H1 (cell line): ENCODE data around the gene OPCML. TPM values are rescaled to one million over a fixed set of nuclear protein-coding genes. Genes with fewer than 3 reads are reported as not detected.

ENCODE experiments used
- BRCA1 ChIP-seq: IDR thresholded peaks from 2 replicates; pipeline ENCODE4 v1.6.1; 2012; ENCODE audit warnings: low read depth, low read length, improper control_type of control experiment
- FOSL1 ChIP-seq: IDR thresholded peaks from 2 replicates; pipeline ENCODE4 v1.6.1; 2011; ENCODE audit warnings: mild to moderate bottlenecking, low read depth, low read length, moderate library complexity; ENCODE audit not compliant: insufficient read depth
- JUN ChIP-seq: IDR thresholded peaks from 2 replicates; pipeline ENCODE4 v1.6.1; 2011; ENCODE audit warnings: low read depth, mild to moderate bottlenecking, improper control_type of control experiment, low read length
- POU5F1 ChIP-seq: IDR thresholded peaks from 2 replicates; pipeline ENCODE4 v1.6.1; 2011; ENCODE audit warnings: low read depth, mild to moderate bottlenecking, low read length, moderate library complexity
- SP1 ChIP-seq: IDR thresholded peaks from 2 replicates; pipeline ENCODE4 v1.6.1; 2011; ENCODE audit warnings: low read depth, low read length
- polyA plus RNA-seq, 7 experiments: library from polyadenylated mRNA; depleted of rRNA in 3 of 7; stranded (reverse) in 5 of 7; unstranded in 2 of 7; fragments of >200 nt in 5 of 7; fragments of 200-250 nt in 2 of 7; gene quantifications; 1 replicate in 5 of 7; 2 replicates in 1 of 7; 4 replicates in 1 of 7; pipeline versions ENCODE4 v1.2.1 to v1.2.3, GENCODE V29; 2011 to 2013; ENCODE audit warnings: missing spikeins in 2 of 7, mixed read lengths in 2 of 7
- total RNA-seq: library from RNA; stranded (reverse); fragmentation: NEBNext Ultra II Directional; extraction: Animal tissue kit (Norgen Biotek cat#: 25700); gene quantifications from 2 replicates; pipeline ENCODE4 v1.2.1, GENCODE V29; 2021

The OPCML gene
- total and polyA plus RNA-seq, 2 of the 8 experiments (the other 6 are each of a cell fraction or from before 2014, with no cell fraction given) = 2.3 to 3.1 TPM

DNA sequence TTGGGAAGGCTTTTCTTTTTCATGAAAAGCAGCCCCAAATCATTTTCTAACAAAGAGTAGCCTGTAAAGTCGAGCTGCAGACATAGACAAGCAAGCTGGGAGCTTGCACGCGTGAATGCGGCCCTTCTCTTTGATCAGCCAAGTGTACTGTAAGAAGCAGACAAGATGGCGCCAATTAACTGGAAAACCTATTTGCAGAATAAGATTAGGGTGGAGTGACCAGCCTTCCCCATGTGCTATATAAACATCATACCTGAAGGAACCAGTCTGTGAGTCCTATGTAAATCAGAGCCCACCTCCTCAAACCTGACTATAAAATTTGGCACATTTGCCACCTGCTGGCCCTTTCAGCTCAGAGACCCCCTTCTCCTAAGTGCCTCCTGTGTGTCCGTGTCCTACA, 982.7 kb downstream of the OPCML start (continued):
- TF ChIP-seq FOSL1 (no peak), BRCA1 (no peak), SP1 (no peak), JUN (no peak), POU5F1 (no peak)
